ENCODE data around the gene PAIP2B. TPM values are rescaled to one million over a fixed set of nuclear protein-coding genes. Genes with fewer than 3 reads are reported as not detected.
A peak's percentile ranks its signal among the peaks of the same experiment; 100 is the strongest.

PAIP2B gene
- total and polyA plus RNA-seq, 8 donors: 4.9 to 14.1 (median 8.1) TPM

- peak in 1 of 2 donors; percentile 15 for DNase-seq
- peaks cover 0 to 2% (median 0%) of the 10 kb centered on the region in 4 donors for H3K4me1 ChIP-seq
- 38 to 62% (median 42%) methylated on average over 3 of the region's 3 CpGs for WGBS, 5 donors
- TF ChIP-seq EP300 (IDR thresholded peaks at IDR 0.05) (no peak), POLR2AphosphoS5 (IDR thresholded peaks at IDR 0.05) (no peak), POLR2A (IDR thresholded peaks at IDR 0.05) (no peak)
- TF ChIP-seq, protein P1, sequence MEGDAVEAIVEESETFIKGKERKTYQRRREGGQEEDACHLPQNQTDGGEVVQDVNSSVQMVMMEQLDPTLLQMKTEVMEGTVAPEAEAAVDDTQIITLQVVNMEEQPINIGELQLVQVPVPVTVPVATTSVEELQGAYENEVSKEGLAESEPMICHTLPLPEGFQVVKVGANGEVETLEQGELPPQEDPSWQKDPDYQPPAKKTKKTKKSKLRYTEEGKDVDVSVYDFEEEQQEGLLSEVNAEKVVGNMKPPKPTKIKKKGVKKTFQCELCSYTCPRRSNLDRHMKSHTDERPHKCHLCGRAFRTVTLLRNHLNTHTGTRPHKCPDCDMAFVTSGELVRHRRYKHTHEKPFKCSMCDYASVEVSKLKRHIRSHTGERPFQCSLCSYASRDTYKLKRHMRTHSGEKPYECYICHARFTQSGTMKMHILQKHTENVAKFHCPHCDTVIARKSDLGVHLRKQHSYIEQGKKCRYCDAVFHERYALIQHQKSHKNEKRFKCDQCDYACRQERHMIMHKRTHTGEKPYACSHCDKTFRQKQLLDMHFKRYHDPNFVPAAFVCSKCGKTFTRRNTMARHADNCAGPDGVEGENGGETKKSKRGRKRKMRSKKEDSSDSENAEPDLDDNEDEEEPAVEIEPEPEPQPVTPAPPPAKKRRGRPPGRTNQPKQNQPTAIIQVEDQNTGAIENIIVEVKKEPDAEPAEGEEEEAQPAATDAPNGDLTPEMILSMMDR (IDR thresholded peaks at IDR 0.05): no peak
- H3K36me3 ChIP-seq: no peaks in the 10 kb centered on the region
- intact Hi-C loops (cut with DNase I; ENCODE audit: low total_unique reads): no loop called here
- H3K9me3 ChIP-seq: no peaks in the 10 kb centered on the region
- H3K4me3 ChIP-seq: no peak overlapping the region
- no peak overlapping the region for H3K27ac ChIP-seq
- H3K27me3 ChIP-seq: no peaks in the 10 kb centered on the region
These were observed 11.5 kb downstream of the PAIP2B start for GRCh38 chr2:71215447-71215846.

GRCh38 chr2:71212336-71212735, 14.6 kb downstream of the PAIP2B start:
- TF ChIP-seq EP300 (IDR thresholded peaks at IDR 0.05): no peak
- no peak for TF ChIP-seq POLR2A (IDR thresholded peaks at IDR 0.05)
- WGBS, 5 donors: 60 to 79% (median 76%) methylated on average over 2 of the region's 2 CpGs
- Histone ChIP-seq H3K36me3 (no peaks in the 10 kb centered on the region), H3K4me1 (peaks cover 0 to 8% (median 0%) of the 10 kb centered on the region in 4 donors), H3K4me3 (no peak overlapping the region), H3K9me3 (no peaks in the 10 kb centered on the region), H3K27me3 (no peaks in the 10 kb centered on the region), H3K27ac (no peak overlapping the region)
- intact Hi-C loops (cut with DNase I; ENCODE audit: low total_unique reads): no loop called here
- no peak for DNase-seq

DNA sequence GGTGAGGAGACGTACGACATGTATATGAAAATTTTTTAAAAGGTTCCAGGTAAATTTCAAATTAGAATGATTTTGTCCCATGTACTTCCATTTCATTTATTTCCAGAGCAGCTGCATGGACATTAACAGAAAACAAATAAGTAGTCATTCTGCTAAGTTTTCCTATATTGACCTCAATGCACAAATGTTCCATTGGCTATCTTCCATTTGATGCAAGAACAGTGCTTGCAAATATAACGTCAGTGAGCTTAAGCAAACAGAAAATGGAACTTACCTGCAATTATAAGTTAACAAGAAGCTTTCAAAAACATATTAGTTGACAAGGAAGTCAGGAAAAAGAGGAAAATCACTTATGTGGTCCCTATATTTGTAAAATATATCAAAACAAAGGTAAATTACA, 16.6 kb downstream of the PAIP2B start:
- Histone ChIP-seq H3K9me3 (peaks cover 0 to 4% (median 0%) of the 10 kb centered on the region in 4 donors), H3K27ac (peak overlapping the region in 4 of 5 donors; percentile 22 to 63 (median 50)), H3K36me3 (no peaks in the 10 kb centered on the region), H3K4me3 (no peak overlapping the region), H3K4me1 (peaks cover 0 to 8% (median 0%) of the 10 kb centered on the region in 4 donors), H3K27me3 (no peaks in the 10 kb centered on the region)
- WGBS, 5 donors: 49 to 79% (median 67%) methylated on average over 3 of the region's 3 CpGs
- intact Hi-C loops (cut with DNase I; ENCODE audit: low total_unique reads): no loop called here
- TF ChIP-seq EP300 (IDR thresholded peaks at IDR 0.05): no peak
- no peak for TF ChIP-seq POLR2AphosphoS5 (IDR thresholded peaks at IDR 0.05)
- TF ChIP-seq POLR2A (IDR thresholded peaks at IDR 0.05): no peak
- TF ChIP-seq, protein P1 (IDR thresholded peaks at IDR 0.05): no peak
- DNase-seq: peak in 1 of 2 donors; percentile 34

- H3K36me3 ChIP-seq: no peaks in the 10 kb centered on the region
- WGBS, 5 donors: 33 to 71% (median 43%) methylated on average over 2 of the region's 2 CpGs
- intact Hi-C loops (cut with DNase I; ENCODE audit: low total_unique reads): no loop called here
- TF ChIP-seq, protein P1 (IDR thresholded peaks at IDR 0.05): no peak
- TF ChIP-seq POLR2AphosphoS5 (IDR thresholded peaks at IDR 0.05): no peak
- TF ChIP-seq EP300 (IDR thresholded peaks at IDR 0.05): no peak
- no peak for TF ChIP-seq POLR2A (IDR thresholded peaks at IDR 0.05)
- peaks cover 0 to 8% (median 0%) of the 10 kb centered on the region in 4 donors for H3K4me1 ChIP-seq
- H3K27ac ChIP-seq: peak overlapping the region in 1 of 5 donors; percentile 11
- peaks cover 0 to 4% (median 0%) of the 10 kb centered on the region in 4 donors for H3K9me3 ChIP-seq
- no peaks in the 10 kb centered on the region for H3K27me3 ChIP-seq
- no peak for DNase-seq
- H3K4me3 ChIP-seq: no peak overlapping the region
These were observed 18.1 kb downstream of the PAIP2B start for GRCh38 chr2:71208756-71209155.

GRCh38 chr2:71207601-71208000, 19.3 kb downstream of the PAIP2B start:
- peaks cover 0 to 4% (median 0%) of the 10 kb centered on the region in 4 donors for H3K9me3 ChIP-seq
- peaks cover 0 to 8% (median 0%) of the 10 kb centered on the region in 4 donors for H3K4me1 ChIP-seq
- no peak for TF ChIP-seq POLR2AphosphoS5 (IDR thresholded peaks at IDR 0.05)
- TF ChIP-seq EP300 (IDR thresholded peaks at IDR 0.05): no peak
- no peak for TF ChIP-seq POLR2A (IDR thresholded peaks at IDR 0.05)
- TF ChIP-seq, protein P1 (IDR thresholded peaks at IDR 0.05): no peak
- no peaks in the 10 kb centered on the region for H3K27me3 ChIP-seq
- H3K4me3 ChIP-seq: no peak overlapping the region
- DNase-seq: no peak
- 84 to 95% (median 91%) methylated on average over 1 of the region's 1 CpG for WGBS, 5 donors
- no peak overlapping the region for H3K27ac ChIP-seq
- intact Hi-C loops (cut with DNase I; ENCODE audit: low total_unique reads): no loop called here
- no peaks in the 10 kb centered on the region for H3K36me3 ChIP-seq

Measured in stomach (tissue), 9 donors.